ENCODE measurements around the gene SLC38A9.
"Not testable (repeated sequence)": the region's sequence is repeated elsewhere in the genome, so short reads cannot be mapped to it uniquely, and the experiment has no call there.

The SLC38A9 gene

GRCh38 chr5:55608595-55609349, 103.4 kb downstream of the SLC38A9 start:
- DNase-seq = no peak

GRCh38 chr5:55607309-55607708, 104.8 kb downstream of the SLC38A9 start:
- DNase-seq = not testable (repeated sequence)

GRCh38 chr5:55604611-55605067, 107.5 kb downstream of the SLC38A9 start:
- DNase-seq = no peak

- DNase-seq = no peak
Measured at GRCh38 chr5:55603922-55604321, 108.2 kb downstream of the SLC38A9 start.

- DNase-seq = no peak
Measured at GRCh38 chr5:55601628-55602027, 110.5 kb downstream of the SLC38A9 start.

GRCh38 chr5:55601204-55601618, 110.9 kb downstream of the SLC38A9 start:
- DNase-seq = no peak

- DNase-seq = no peak
Measured at GRCh38 chr5:55600497-55601203, 111.5 kb downstream of the SLC38A9 start.

- DNase-seq = no peak
Measured at GRCh38 chr5:55600086-55600485, 112.0 kb downstream of the SLC38A9 start.

GRCh38 chr5:55599148-55600050, 112.7 kb downstream of the SLC38A9 start:
- DNase-seq = no peak

GRCh38 chr5:55597014-55597981, 114.8 kb downstream of the SLC38A9 start:
- DNase-seq = no peak

GRCh38 chr5:55594671-55595070, 117.5 kb downstream of the SLC38A9 start:
- no peak for DNase-seq

- DNase-seq = no peak
Measured at GRCh38 chr5:55593115-55593472, 119.0 kb downstream of the SLC38A9 start.

- no peak for DNase-seq
Measured at GRCh38 chr5:55592388-55593114, 119.6 kb downstream of the SLC38A9 start.

GRCh38 chr5:55591686-55592085, 120.4 kb downstream of the SLC38A9 start:
- no peak for DNase-seq

- DNase-seq = no peak
Measured at GRCh38 chr5:55585206-55585610, 126.9 kb downstream of the SLC38A9 start.

GRCh38 chr5:55584398-55585205, 127.5 kb downstream of the SLC38A9 start:
- no peak for DNase-seq

GRCh38 chr5:55583578-55583977, 128.5 kb downstream of the SLC38A9 start:
- no peak for DNase-seq

GRCh38 chr5:55582256-55582655, 129.9 kb downstream of the SLC38A9 start:
- no peak for DNase-seq

GRCh38 chr5:55580042-55580441, 132.1 kb downstream of the SLC38A9 start:
- DNase-seq = no peak

- DNase-seq = no peak
Measured at GRCh38 chr5:55578771-55579170, 133.4 kb downstream of the SLC38A9 start.
